GM18508 (cell line): ENCODE measurements around the gene BMPER.

Experiments used
- ATAC-seq: cut with Tn5 transposase; IDR thresholded peaks from one replicate; pipeline ENCODE4 v1.9.1; 2021; ENCODE audit warnings: moderate number of reproducible peaks; ENCODE audit not compliant: insufficient read depth, unreplicated experiment

The BMPER gene

DNA sequence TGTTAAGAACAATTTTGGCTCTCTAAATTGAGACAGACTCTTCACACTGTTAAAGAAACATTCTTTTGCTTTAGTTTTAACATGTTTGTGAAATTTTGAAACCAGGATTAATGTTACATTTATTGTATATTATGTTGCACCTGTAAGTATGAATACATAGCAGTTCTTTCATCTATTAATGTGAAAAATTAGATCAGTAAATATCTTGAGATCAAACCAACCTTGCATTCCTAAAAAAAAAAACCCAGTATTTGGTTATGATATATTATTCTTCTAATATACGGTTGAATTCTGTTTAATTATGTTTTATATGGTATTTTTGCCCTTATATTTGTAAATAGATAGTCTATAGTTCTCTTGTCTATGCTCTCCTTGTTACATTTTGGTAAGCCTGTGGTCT is 219.4 kb downstream of the BMPER start:
- ATAC-seq: no peak

DNA sequence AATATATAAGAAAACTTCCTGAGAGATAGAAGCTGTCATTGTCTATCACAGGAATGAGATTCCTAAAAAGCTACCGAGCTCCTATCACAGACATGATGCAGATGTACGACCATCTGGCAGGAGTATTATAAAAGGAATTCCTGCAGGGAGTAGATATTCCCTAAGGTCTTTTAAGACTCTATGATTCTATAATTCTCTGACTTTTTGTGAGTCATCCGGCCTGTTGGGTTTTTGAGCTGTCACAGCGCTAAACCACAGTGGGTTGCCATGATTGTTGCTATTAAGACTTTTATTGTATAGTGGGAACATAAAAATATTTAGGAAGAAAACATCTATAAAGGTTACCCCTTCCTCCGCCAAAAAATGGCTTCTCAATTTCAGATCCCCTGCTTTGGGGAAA is 223.4 kb downstream of the BMPER start:
- no peak for ATAC-seq

- no peak for ATAC-seq
Measured at GRCh38 chr7:34130558-34131295, 225.4 kb downstream of the BMPER start.

- ATAC-seq: no peak
Measured at GRCh38 chr7:34131371-34131770, 226.0 kb downstream of the BMPER start.

DNA sequence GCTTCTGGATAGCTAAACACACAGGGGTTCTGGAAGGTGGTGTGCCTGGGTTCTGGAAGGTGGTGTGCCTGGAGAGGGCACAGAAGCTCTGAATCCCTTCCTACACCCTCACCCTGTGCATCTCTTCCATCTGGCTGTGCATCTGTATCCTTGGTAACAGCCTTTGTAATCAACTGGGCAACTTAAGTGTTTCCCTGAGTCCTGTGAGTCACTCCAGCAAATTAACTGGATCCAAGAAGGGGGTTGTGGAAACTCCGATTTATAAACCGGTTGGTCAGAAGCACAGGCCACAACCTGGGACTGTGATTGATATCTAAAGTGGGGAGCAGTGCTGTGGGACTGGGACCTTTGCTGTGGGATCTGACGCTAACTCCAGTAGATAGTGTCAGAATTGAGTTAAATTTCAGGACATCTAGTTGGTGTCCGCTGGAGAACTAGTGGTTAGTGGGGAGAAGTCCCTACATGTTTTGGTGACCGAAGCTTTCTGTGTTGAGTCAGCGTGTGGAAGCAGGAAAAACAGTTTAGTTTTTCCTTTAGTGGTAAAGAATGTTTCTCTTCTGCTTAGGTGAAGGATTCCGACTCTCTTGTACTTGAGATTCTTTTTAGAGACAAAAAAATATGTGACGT is 228.1 kb downstream of the BMPER start:
- no peak for ATAC-seq

GRCh38 chr7:34133983-34134782 is 228.8 kb downstream of the BMPER start:
- no peak for ATAC-seq

- no peak for ATAC-seq
Measured at GRCh38 chr7:34135924-34136323, 230.6 kb downstream of the BMPER start.

DNA sequence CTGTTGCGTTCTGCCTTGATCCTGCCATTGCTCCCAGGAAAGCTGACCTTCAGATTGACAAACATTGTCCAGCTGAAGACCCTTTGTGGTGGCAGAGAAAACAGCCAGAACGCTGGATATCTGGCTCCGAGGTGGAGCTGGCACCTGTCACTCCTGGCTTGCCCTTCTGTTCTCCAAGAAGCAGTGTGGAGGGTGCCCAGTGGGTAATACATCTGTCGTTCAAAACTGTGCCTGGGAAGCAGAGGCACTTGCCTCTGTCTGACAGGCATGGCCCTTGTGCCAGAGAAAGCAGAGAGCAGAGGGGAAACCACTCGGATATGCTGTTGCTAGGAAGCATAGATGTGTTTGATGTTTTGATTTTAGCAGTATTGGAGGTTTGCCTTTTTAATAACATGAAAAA is 231.4 kb downstream of the BMPER start:
- ATAC-seq: no peak

GRCh38 chr7:34137176-34137575 is 231.8 kb downstream of the BMPER start:
- no peak for ATAC-seq

- ATAC-seq: no peak
Measured at GRCh38 chr7:34138483-34138882, 233.1 kb downstream of the BMPER start.

GRCh38 chr7:34139086-34139485 is 233.7 kb downstream of the BMPER start:
- ATAC-seq: no peak

DNA sequence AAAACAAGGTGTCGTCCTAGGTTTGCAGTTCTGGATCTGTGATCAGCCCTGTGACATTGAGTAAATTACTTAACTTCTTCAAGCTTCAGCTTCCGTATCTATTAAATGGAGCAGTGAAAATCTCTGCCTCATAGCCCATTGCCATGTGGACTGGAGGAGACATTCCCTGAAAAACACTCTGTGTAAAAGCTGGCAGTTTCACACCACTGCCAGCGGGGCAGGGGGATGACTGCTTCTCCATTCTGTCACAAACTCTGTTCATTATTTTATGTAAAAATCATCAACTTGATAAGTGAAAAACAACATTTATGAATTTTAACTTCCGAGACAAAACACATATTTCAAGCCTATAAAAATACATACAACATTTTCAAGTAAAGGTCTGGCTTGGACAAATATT is 234.7 kb downstream of the BMPER start:
- no peak for ATAC-seq

DNA sequence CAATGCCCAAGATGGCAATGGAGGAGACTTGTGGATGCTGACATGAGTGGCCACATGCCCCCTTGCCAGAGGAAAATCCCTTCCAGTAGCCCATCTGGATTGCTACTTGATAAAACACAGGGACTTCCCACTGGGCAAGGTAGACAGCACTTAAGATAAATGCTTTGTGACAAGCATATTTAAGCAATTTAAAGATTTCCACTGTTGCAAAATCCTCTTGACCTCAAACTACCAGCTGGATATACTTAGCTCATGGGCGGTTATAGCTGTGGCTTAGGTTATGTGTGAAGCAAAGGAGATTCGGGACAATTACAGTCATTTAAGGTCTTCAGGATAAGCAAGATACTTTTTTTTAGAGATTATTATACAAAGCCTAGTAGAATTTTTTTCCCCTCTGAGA is 238.1 kb downstream of the BMPER start:
- ATAC-seq: no peak

- no peak for ATAC-seq
Measured at GRCh38 chr7:34145603-34146002, 240.3 kb downstream of the BMPER start.

DNA sequence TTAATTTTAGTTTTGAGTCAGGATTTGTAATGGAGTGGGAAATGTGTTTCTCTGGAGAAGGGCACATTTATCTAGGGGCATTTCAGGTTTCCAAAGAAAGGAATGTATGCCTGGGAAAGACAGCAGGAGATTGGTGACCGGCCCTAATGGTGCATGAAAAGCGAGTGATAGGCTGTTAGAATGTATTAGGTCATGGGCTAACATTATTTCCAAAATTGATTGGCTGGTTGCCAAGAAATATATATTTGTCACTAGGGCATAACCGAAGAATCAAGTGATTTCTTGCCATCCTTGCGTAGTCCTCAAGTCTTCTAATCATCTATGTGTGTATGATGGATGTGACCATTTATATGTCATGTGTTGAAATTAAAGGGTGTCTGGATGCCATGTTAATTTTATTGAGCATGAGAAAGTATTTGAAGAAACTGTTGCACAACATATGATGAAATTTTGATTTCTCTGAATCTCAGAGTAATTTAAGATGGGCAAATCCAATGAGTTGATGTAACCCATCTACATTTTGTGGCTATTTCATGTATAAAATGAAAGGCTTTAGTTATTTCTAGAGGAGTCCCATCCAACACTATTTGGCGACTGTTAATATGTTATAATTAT is 248.4 kb downstream of the BMPER start:
- no peak for ATAC-seq

DNA sequence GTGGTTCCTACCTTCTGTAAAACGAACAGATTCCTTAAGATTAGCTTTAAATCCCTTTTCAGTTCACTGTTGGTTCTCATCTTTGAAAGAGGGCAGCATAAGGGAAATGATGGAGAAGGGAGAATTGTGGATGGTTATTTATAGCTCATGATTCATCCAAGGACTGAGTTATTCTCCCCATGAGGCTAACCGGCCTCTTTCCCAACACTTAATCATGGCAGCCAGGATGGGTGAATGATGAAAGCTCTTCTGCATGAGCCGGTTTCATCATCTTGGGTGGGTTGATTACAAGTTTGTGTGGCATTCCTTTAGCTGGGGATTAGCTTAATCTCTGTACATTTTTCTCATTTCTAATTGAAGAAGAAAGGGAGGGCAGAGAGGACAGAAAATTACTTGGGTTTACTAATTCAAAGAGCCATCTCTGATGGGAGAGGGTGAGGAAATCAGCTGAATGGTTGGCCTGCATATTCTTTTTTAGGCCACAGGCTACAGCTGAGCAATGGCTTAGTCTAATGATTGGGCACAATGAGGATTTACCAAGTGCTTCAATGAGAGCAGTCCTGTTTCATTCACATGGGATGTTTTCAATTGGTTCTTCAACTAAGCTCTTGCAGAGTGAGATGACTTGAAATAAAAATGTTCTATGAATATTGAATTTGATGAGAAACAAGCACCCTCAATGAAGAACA is 250.0 kb downstream of the BMPER start:
- no peak for ATAC-seq

DNA sequence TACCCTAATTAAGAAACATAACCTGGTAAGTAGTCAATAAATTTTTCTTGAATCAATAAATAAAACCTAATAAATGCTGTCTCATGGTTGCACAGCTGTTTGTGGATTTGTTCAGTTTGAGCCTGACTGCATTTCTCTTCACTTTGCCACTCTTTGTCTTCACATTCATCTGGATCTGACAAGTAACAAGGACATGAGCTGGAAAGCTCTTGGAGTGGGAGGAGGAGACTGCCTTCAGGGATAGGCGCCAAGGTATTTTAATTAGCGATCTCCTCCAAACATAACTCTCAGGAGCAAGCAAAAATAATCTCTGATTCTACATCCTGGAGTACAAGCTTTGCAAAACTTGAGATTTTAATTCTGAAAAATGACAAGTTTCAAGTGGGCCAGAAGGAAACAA is 251.0 kb downstream of the BMPER start:
- no peak for ATAC-seq

GRCh38 chr7:34157137-34157536 is 251.8 kb downstream of the BMPER start:
- no peak for ATAC-seq

DNA sequence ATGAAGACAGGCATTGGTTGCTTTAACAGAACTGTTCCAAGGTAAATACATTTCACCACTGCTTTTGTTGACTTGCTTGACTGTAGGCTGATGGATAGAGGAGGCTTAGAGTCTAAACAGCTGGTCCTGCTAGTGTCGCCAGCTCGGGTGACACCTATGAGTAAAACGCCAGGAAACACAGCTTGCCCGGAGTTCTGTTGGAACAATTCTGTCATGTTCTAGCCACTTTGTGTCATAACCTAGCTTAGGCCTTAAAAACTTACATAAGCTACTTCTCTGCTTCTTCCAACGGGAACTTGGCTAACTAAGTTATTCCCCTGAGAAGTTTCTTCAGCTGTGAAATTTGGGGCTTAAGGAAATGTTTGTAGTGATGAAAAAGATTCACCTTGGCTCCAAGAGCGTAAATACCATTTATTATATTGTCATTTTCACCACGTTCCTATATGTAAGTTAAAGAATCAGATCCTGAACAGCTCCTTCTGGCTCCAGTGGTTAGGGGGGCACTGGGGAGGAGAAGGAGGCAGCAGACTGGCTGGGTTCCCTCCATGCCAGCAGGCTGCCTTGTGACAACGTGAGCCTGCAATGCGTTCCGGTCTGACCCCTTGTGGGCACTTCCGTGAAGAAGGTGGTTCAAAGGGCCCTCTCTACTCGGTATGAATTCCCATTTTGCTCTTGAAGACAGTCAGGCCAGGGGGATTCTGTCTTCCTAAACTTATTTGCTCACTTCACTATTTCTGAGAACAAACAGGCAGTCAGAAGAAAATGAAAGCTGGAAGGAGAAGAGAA is 253.2 kb downstream of the BMPER start:
- ATAC-seq: no peak
